Occipital lobe (tissue), 2 donors: ENCODE measurements around the gene SYAP1. TPM values are rescaled to one million over a fixed set of nuclear protein-coding genes. Genes with fewer than 3 reads are reported as not detected.
"Not testable (repeated sequence)": the region's sequence is repeated elsewhere in the genome, so short reads cannot be mapped to it uniquely, and the experiment has no call there.

Experiments used
- DNase-seq: peaks from one replicate; lab custom pipeline; 2025; lab: John Stamatoyannopoulos, UW
- total RNA-seq: library from RNA; depleted of rRNA; stranded (reverse); fragments of >200 nt; gene quantifications from one replicate; pipeline ENCODE4 v1.2.3, GENCODE V29; 2014

The SYAP1 gene
- total RNA-seq, 1 donor from 2014 or later, result 25.0 TPM

DNA sequence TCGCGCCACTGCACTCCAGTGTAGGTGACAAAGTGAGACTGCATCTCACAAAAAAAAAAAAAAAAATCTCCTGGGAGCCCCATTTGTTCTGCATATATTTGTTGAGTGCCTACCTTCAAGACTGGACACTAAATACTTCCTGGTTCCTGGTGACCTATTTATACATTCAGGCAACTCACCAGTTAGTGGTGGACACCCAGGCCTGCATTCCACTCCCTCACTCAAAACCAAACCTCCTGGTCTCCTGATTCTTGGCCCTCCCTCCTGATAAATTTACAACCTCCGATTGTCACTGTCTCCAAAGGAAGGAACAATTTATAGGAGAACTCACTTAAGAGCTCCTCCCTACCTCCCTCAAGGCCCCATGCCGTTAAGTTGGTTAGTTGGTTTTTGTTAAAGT lies 3.1 kb downstream of the SYAP1 start:
- no peak for DNase-seq

DNA sequence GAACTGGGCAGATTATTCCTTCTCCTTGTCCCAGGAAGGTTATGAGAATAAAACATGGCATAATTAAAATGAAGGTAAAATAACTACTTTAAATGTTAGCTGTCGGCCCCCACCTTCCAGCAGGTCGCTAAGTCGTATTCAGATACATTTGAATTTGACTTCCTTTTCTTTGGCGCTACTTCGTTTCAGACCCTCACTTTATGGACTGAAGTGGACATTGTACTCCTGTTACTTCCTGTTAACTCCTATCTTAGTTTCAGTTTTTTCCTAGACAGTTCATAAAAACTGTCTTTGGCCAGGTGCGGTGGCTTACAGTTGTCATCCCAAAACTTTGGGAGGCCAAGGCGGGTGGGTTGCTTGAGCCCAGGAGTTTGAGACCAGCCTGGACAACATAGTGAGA lies 5.7 kb downstream of the SYAP1 start:
- no peak for DNase-seq

DNA sequence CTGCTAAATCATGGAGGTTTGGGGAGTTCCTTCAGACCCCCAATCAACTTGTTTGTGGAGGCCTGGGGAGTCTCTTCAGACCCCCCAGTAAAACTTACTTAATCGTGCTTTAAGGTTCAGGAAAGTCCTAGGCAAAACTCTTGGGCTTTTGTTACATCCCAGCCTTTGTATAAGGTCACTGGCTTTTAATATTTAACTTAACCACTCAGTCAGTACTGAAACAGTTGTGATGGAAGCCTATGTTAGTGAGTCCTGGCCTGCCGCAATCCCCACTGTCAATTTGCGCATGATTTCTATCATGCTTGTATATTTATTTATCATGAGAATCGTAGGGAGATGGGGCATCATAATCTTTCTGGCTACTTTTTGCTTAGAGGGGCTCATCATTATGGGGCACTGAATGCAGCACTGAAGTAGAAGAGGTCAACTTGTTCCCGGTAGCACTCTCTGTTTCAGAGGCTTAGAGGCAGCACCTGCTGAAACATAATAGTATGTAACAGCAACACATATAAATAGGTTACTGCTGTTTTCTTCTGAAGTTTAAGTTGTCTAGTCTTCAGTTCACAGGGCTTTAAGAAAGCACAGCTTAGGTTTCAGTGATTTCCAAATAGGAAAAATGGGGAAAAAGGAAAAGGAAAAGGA lies 7.1 kb downstream of the SYAP1 start:
- not testable (repeated sequence) for DNase-seq

DNA sequence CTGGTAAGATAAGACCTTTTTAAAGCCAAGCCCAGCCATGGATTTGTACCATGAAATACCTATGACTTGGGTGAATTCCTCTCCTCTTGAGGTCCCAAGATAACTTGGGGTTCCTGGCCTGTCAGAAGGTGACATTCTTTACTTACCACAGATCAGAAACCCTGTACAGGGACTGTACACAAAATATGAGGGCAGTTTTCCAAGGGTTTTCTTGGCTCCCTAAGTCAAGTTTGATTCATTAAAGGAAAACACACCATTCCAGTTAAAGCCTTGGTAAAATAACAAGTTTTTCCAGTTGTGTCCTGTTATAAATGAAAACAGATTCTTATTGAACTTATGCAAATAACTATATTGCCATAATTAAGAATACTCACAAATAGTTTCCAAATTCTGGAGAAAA lies 8.2 kb downstream of the SYAP1 start:
- DNase-seq, result no peak

DNA sequence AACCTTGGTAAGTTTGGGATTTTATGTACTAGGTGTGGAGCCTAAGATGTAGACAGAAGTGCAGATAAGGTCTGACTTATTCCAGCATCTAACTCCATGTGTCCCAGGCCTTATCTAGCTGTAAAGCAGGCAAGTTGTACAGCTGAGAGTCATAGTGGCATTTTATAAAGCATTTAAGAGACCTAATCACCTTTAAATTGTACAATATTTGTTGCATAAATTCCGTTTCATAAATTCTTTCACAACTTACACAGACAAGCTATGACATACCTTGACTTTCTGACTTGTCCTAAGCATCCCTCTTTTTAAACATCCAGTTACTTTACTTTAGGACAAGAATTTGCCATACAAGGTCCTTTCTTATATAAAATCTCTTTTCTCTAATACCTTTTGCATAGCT lies 11.0 kb downstream of the SYAP1 start:
- DNase-seq, result no peak

DNA sequence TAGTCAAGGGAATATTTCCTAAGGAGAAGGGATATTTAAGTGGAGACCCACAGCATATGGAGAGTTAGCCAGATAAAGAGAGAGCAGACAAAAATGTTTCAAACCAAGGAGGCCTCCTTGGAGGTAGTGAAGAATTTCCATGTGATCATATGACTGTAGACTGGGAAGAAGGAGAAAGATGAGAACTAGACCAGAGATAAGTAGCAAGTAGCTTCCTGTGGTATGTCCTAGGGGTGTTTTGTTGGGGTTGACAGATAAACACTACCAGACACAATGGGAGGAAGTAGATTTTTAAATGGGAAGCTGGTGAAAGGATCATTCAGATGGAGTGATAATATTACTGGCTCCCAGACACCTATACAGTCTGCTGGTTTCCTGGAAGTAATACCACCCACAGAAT lies 13.6 kb downstream of the SYAP1 start:
- no peak for DNase-seq

DNA sequence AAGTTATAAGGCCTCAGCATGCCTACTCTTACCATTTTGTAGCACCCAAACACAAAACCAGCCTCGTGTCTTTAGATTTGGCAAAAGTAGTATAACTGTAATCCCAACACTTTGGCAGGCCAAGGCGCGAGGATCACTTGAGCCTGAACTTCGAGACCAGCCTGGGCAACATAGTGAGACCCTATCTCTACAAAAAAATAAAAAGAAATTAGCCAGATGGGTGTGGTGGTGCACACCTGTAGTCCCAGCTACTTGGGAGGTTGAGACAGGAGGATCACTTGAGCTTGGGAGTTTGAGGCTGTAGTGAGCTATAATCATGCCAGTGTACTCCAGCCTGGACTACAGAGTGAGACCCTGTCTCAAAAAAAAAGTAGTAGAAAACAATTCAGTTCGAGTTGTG lies 17.6 kb downstream of the SYAP1 start:
- DNase-seq, result no peak

DNA sequence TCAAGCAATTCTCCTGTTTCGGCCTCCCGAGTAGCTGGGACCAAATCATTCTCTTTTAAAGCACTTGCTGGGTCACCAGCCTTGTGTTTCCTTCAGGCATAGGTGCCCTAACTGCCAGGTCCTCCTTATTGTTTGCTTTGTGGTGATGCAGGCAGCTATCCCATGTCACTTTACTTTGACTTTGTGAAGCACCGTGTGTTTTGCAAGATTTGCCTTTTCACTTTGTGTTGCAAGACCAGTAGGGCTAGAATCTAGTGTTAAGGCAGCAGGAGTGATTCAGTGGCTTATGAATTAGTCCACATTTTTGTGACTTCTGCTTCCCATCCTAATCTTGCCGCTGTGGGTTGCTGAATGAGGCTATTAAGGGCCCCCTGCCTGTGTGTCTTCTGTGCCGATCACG lies 20.2 kb downstream of the SYAP1 start:
- DNase-seq, result no peak

DNA sequence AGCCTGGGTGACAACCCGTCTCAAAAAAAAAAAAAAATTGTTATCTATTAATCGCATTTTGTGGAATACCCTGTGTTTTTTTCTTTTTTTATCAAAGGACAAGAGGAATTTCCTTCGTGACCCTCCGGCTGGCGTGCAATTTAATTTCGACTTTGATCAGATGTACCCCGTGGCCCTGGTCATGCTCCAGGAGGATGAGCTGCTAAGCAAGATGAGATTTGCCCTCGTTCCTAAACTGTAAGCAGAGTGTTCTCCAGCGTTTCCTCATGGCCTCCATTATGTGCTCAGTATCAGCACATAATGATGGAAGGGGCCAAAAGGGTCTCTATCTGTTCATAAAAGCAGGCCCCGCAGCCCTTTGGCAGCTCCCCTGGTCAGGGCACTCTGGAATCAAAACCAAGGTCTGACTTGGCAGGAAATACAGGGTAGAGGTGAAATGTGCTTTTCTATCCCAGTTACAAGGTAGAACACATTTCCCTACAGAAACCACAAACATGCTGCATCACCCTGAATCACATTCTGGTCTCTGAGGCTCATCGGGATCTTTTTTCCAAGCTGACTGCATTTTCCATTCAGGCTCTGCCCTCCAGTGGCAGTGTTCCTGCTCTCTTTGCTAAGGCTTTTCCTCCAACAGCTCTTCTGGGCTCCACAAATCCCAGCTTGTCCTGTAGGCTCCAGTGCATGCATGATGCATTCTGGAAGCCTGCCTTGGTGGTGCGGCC lies 24.4 kb downstream of the SYAP1 start:
- no peak for DNase-seq

DNA sequence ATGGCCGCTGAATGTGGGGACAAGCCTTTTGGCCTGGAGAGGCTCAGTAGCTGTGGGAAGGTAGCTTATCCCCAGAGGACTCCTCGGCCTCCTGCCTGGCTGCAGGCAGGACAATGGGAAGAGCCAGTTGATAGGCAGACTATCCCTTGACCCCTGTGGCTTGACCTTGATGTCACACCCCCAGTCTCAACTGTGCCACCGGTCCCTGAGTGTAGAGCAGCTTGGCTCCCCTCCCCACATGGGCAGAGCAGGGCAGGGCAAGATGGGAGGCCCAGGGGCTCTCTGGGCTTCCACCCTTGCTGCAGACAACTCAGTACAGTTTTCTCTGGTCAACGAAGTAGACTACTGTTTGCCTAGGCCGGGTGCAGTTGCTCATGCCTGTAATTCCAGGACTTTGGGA lies 25.7 kb downstream of the SYAP1 start:
- DNase-seq, result no peak

DNA sequence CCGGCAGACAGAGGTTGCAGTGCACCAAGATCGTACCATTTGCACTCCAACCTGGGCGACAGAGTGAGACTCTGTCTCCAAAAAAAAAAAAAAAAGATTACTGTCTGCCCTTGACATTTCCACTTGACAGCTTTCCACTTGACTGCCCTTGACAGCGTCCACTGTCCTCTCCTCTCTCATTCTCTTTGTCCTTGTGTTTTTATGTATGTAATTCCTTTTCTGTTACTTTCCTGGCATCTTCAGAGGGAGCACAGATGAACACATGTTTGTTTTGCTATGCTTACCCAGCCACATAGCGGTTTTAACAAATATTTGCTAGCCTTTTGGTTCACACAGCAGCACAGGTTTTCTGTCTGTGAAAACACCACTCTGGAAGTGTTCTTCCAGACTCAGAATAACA lies 26.2 kb downstream of the SYAP1 start:
- DNase-seq, result no peak

DNA sequence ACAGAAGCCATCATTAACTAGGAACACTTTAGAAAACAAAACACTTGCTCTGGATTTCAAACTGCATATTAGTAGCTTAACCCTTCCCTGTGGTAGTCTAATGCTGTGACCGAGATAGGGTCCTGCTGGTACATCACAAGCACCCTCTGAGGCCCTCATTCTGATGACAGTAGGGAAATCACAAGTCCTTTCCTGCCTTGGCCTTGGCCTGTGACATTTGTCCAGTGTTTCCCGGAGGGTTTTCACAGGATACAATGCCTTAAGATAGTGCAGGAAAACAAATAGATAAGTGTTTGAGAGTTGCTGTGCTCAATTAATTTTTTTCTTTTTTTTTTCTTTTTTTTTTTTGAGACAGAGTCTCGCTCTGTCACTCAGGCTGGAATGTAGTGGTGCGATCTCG lies 29.0 kb downstream of the SYAP1 start:
- no peak for DNase-seq

DNA sequence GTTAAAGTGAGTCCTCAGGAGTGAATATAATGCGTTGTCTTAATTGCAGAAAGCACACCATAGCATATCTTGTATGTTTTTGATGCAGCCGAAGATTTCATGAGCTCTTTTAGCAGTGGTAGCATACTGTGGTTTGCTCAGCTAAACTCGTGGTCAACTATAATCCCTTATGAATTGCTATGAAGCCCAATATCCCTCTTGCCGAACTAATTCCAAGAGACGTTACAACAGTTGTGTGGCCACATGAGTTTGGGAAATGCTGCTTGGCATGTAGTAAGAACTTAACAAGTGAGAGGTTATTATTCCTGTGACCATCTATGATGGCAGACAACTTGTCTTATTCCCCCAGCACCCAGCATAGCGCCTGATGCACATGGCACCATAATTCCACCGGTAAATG lies 30.7 kb downstream of the SYAP1 start:
- DNase-seq, result no peak

DNA sequence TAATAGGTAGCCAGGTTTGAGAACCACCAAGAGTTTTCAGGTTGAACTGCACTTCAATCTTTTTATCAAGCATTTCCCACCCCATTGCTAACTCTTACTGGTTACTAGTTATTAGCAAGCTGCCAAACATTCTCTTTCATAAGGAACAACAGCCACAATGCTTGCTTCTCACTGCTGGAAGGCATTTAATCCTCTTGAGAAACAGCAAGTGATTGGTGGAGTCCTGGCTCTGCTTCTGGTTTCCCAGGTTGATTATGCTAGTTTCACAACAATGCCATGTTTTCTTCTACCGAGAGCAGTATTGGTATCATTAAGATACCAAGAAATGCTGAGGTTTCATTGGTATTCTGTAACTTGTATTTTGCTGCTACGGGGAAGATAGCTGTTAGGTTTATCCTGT lies 34.6 kb downstream of the SYAP1 start:
- DNase-seq, result no peak

DNA sequence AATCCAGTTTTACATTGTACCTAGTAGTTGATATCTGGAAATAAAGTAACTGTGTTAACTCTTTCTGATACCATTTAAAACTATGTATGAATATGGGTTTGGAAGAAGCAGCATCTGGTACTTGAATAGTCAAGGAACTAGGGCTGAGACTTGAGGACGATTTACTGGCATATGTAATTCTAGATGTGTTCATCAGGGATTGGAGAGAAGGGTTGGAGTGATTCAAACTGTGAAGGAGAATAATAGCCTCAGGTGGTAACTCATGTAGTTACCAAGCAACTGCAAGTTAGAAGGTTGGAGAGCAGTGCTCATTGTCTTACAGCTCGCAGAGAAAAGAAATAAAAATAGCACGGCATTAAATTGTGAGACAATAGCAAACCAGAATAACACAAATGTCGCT lies 37.3 kb downstream of the SYAP1 start:
- DNase-seq, result no peak

DNA sequence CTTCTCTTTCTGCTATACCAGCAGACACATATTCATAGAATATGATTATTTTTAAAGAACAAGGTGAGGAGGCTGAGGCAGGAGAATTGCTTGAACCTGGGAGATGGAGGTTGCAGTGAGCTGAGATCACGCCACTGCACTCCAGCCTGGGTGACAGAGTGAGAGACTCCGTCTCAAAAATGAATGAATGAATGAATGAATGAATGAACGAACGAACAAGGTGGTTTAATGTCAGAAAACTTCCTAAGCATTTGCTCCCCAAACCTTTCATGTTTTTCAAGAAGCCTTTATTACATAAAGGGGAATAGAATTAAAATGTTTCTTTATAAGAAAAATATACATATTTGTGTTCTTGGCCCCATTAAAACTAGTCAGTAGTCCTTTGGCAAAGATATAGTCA lies 42.1 kb downstream of the SYAP1 start:
- DNase-seq, result not testable (repeated sequence)

DNA sequence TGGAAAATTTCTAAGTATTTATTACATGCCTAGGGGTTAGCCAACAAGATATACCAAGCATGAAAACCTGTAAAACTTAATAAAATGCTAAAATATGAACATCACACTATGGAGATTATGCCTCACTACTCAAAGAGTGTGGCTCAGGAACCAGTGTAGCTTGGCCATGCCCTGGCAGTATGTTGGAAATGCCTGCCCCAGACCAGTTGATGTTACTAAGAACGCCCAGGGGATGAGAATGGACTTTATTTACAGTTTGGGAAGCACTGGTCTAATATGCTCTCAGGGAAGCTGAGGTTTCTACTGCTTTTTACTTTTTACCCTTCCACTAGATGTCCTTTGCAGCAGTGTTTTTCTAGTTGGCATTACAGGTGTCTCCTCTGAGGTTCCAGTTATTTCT lies 43.2 kb downstream of the SYAP1 start:
- DNase-seq, result no peak

DNA sequence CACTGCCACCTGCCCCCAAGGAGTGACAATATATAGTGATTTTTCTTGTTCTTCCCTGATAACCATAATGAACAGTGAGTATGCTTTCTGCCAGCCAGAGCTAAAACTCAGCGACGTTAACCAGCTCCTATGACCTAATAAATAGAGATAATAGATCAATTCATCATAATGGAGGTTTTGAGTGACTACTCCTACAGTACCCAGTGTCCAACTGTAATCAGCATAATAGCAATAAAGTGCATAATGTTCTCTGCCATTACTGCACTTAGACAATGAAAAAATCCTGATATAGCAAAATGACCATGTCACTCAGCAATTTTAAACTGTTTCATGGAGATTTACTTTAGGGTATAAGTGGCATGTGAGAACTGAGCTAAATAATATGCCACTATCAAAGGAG lies 46.2 kb downstream of the SYAP1 start:
- DNase-seq, result no peak

DNA sequence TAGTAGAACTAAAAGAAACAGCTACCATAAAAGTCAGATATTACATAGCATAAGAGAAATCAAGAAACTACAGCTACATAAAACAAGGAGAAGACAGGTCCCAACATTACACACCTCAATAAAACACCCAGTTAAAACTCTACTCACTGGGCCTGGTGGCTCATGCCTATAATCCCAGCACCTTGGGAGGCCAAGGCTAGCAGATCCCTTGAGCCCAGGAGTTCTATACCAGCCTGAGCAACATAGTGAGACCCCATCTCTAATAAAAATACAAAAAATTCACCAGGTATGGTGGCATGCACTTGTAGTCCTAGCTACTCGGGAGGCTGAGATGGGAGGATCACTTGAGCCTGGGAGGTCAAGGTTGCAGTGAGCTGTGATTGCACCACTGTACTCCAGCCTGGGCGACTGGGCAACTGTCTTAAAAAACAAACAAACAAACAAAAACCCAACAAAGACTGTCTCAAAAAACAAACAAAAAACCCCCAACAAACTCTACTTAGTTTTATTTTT lies 51.6 kb downstream of the SYAP1 start:
- DNase-seq, result no peak

DNA sequence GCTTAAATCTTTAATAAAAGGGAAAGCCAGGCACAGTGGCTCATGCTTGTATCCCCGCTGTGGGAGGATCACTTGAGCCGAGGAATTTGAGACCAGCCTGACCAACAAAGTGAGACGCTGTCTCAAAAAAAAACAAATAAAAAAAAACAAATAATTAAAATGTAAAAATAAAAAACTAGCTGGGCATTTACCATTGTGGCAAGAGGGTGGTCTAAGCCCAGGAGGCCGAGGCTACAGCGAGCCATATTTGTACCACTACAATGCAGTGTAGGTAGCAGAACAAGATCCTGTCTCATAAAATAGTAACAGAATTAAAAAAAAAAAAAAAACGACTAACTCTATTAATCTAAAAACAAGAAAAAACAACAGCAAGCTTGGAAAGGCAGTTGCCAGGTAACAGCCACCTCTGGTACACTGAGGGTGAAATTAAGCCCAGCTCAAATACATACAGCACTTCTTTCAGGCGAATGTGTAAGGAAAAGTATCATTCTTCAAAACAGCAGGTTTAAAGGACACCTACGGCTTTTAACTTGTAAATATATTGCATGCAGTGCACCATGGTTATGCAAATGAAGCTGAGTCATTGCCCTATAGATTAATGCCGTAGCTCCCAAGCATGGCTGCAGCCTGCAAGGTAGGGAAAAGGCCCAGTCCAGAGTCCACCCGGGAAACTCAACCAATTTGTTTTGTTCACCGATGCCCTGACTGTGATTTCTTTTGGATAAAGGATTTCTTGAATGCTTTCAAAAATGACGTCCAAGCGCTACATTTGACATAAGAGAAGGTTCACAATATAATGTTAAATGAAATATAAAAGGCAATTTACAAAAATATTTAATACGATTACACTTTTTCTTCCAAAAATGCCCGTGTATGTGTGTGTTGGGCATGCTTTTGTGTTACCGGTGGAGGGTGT lies 52.3 kb downstream of the SYAP1 start:
- no peak for DNase-seq

DNA sequence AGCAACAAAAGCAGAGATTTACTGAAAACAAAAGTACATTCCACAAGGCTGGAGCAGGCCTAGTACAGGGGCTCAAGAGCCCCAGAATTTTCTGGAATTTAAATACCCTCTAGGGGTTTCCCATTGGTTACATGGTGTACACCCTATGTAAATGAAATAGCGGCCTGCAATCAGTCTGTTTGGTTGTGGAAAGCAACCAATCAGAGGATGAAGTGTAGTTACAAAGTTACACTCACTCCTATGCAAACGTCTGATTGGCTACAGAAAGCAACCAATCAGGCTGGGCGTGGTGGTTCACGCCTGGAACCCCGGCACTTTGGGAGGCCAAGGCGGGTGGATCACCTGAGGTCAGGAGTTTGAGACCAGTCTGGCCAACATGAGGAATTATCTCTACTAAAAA lies 53.0 kb downstream of the SYAP1 start:
- no peak for DNase-seq

DNA sequence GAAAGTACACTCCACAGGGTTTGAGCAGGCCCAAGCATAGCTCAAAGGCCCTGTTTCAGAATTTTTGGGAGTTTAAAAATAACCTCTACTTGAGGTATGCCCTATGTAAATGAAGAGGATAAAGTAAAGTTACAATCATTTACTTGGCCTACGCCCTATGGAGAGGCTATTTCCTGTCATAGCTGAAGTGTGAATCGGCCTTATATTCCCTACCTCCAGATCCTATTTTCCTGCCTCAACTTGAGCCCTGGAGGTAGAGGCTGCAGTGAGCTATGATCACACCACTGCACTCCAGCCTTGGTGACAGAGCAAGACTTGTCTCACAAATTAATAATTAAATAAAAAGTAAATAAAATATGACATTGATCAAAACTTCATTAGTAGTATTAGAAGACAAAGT lies 55.3 kb downstream of the SYAP1 start:
- DNase-seq, result no peak
